GDM1 (cell line): ENCODE data around the gene MAIP1.

Experiments used
- DNase-seq: peaks from one replicate; lab custom pipeline; 2025; lab: John Stamatoyannopoulos, UW

MAIP1 gene

DNA sequence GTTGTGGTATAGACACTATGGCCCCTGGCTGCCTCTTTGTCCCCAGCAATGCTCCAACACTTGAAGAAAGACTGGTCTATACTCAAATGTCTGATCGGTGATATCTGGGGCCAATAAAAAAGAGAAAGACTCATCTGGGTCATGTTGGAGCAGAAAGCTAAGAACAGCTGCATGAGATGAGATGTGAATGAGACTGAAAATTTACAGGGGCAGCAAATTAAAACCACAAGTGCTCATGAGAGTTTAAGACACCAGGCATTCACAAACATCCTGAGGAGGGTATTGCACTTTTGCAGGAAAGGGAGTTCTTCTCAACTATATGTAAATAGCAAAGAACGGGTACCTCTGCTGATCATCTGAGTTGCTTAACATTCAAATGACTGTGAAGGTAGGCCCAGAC lies 36.3 kb downstream of the MAIP1 start:
- no peak for DNase-seq

GRCh38 chr2:199992296-199992695 lies 36.9 kb downstream of the MAIP1 start:
- DNase-seq: no peak

GRCh38 chr2:199994371-199994770 lies 39.0 kb downstream of the MAIP1 start:
- DNase-seq: no peak

- no peak for DNase-seq
These were observed 39.5 kb downstream of the MAIP1 start for GRCh38 chr2:199994896-199995295.

DNA sequence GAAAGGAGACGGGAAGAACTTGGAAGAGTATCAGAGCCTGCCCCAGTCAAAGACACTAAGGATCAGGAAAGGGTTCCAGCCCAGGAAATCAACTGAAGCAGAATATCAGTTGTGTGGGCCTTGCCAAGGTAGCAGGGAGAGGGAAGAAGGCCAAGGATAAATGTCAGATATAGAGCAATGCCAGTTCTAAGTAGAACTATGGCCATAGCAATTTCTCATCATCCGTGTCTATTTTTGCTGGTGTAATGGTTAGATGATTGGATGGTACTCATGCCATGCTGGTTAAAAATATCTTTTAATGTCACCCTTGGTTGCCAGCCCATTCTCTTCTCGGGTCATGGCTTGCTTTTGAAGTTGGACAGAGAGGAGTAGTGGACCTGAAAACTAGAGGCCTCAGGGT lies 41.9 kb downstream of the MAIP1 start:
- DNase-seq: no peak

GRCh38 chr2:199999166-199999565 lies 43.8 kb downstream of the MAIP1 start:
- no peak for DNase-seq

GRCh38 chr2:200000444-200001163 lies 45.2 kb downstream of the MAIP1 start:
- no peak for DNase-seq

DNA sequence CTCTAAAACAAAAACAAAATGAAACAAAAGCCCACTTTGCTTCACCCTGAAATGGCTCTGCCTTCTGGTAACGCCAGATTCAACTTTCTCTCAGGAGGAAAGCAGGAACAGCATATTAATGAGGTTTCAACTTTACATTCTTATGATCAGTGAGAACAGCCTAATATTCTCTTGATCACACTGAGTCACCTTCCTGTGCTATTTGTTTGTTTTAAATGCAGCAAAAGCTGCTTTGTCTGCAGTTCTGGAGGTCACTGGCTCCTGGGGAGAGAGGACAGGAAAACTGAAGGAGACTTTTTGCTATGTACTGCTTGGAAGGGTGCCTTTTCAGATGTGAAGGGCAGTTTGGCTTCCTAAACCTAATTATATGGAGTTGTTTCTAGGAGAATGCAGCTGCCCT lies 48.1 kb downstream of the MAIP1 start:
- DNase-seq: no peak

DNA sequence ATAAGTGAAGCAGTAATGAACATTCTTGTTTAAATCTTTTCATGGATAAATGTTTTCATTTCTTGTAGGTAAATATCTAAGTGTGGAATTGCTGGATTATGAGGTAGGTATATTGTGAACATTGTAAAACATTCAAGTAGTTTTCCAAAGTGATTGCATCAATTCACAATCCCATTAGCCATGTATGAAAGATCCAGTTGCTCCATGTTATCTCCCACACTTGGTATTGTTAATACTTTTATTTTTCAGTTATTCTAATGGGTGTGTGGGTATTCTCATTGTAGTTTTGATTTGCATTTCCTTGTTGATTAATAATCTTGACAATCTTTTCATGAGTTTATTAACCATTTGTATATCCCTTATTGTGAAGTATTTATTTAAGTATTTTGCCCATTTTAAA lies 50.3 kb downstream of the MAIP1 start:
- DNase-seq: no peak

- DNase-seq: no peak
These were observed 51.9 kb downstream of the MAIP1 start for GRCh38 chr2:200007306-200007705.

DNA sequence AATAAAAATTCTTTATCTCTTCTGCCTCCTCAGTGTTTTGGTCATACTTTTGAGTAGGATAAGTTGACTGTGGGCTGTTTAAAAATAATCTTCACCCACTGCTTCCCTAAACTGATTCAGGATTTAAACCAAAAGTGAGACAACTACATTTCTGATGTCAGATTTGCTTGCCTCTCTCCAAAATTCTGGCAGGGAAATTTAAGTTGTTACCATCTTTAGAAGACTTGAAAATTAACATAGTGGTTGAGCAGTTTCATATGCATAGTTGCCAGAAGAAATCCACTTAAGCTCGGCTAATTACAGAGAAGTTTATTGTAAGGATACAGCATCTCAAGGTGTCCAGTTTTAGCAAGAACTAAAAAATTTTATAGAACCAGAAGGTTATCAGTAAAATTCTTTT lies 57.0 kb downstream of the MAIP1 start:
- no peak for DNase-seq
